ENCODE results near the gene CAMTA1. TPM values are rescaled to one million over a fixed set of nuclear protein-coding genes. Genes with fewer than 3 reads are reported as not detected.

Gene CAMTA1
- polyA plus RNA-seq, 2 donors = 61.1 to 75.0 TPM

DNA sequence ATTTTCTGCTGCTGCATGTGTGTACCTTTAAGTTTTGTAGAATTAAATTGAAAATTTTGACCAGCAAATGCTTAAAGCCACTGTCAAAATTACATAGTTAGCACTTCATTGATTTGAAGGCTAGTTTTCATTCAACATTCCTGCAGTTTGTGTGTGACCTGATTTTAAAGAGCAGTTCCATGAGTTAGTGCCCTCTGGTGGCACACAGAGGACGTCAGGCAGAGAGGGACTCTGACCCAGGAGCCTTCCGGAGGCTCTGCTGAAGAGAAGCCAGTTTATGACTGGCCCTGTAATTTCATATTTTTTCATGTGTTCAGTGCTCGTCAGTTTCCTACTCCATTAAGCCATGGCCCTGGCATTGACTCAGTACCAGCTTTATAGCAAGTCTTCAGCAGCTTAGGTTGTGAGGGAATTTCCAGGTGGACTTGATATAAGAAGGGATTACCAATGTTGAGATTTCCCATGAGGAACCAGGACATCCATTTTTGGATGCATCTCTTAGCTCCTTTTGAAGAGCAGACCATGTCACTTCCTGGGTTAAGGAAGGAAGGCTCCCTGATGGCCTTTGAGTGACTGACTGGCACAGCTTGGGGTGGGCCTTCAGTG lies 104.7 kb downstream of the CAMTA1 start:
- Histone ChIP-seq H3K9me3 (ENCODE audit: control insufficient read depth in 2 of 2, insufficient read depth in 1 of 2, low read depth in 1 of 2, low read length in 1 of 2) (no peaks in the 10 kb centered on the region), H3K27me3 (ENCODE audit: control insufficient read depth in 1 of 2, insufficient read depth in 2 of 2, low read length in 2 of 2) (no peaks in the 10 kb centered on the region), H3K36me3 (ENCODE audit: control insufficient read depth in 2 of 2, insufficient read depth in 2 of 2, low read length in 1 of 2) (peaks cover 0 to 3% of the 10 kb centered on the region in 2 donors), H3K4me1 (ENCODE audit: control insufficient read depth in 2 of 2, insufficient read depth in 2 of 2, low read length in 1 of 2) (no peaks in the 10 kb centered on the region), H3K4me3 (ENCODE audit: low read depth in 1 of 2, low read length in 2 of 2) (no peak overlapping the region), H3K27ac (ENCODE audit: low read depth in 2 of 2, low read length in 1 of 2) (no peak overlapping the region)
- whole genome bisulfite sequencing, 2 donors = 9 to 14% methylated on average over 3 of the region's 3 CpGs

- Histone ChIP-seq H3K4me1 (ENCODE audit: control insufficient read depth in 2 of 2, insufficient read depth in 2 of 2, low read length in 1 of 2) (no peaks in the 10 kb centered on the region), H3K27ac (ENCODE audit: low read depth in 2 of 2, low read length in 1 of 2) (no peak overlapping the region), H3K36me3 (ENCODE audit: control insufficient read depth in 2 of 2, insufficient read depth in 2 of 2, low read length in 1 of 2) (peaks cover 0 to 2% of the 10 kb centered on the region in 2 donors), H3K4me3 (ENCODE audit: low read depth in 1 of 2, low read length in 2 of 2) (no peak overlapping the region), H3K9me3 (ENCODE audit: control insufficient read depth in 2 of 2, insufficient read depth in 1 of 2, low read depth in 1 of 2, low read length in 1 of 2) (no peaks in the 10 kb centered on the region), H3K27me3 (ENCODE audit: control insufficient read depth in 1 of 2, insufficient read depth in 2 of 2, low read length in 2 of 2) (no peaks in the 10 kb centered on the region)
- WGBS, 2 donors = 56 to 74% methylated on average over 1 of the region's 1 CpG
Observed at GRCh38 chr1:6890686-6891085, 105.4 kb downstream of the CAMTA1 start.

- H3K27me3 ChIP-seq (ENCODE audit: control insufficient read depth in 1 of 2, insufficient read depth in 2 of 2, low read length in 2 of 2) = no peaks in the 10 kb centered on the region
- no peaks in the 10 kb centered on the region for H3K9me3 ChIP-seq (ENCODE audit: control insufficient read depth in 2 of 2, insufficient read depth in 1 of 2, low read depth in 1 of 2, low read length in 1 of 2)
- H3K4me3 ChIP-seq (ENCODE audit: low read depth in 1 of 2, low read length in 2 of 2) = no peak overlapping the region
- H3K4me1 ChIP-seq (ENCODE audit: control insufficient read depth in 2 of 2, insufficient read depth in 2 of 2, low read length in 1 of 2) = no peaks in the 10 kb centered on the region
- H3K27ac ChIP-seq (ENCODE audit: low read depth in 2 of 2, low read length in 1 of 2) = no peak overlapping the region
- WGBS, 2 donors = 92 to 95% methylated on average over 7 of the region's 7 CpGs
- H3K36me3 ChIP-seq (ENCODE audit: control insufficient read depth in 2 of 2, insufficient read depth in 2 of 2, low read length in 1 of 2) = no peaks in the 10 kb centered on the region
Observed at GRCh38 chr1:6891781-6892579, 106.7 kb downstream of the CAMTA1 start.

- Histone ChIP-seq H3K4me1 (ENCODE audit: control insufficient read depth in 2 of 2, insufficient read depth in 2 of 2, low read length in 1 of 2) (no peaks in the 10 kb centered on the region), H3K27ac (ENCODE audit: low read depth in 2 of 2, low read length in 1 of 2) (no peak overlapping the region), H3K4me3 (ENCODE audit: low read depth in 1 of 2, low read length in 2 of 2) (no peak overlapping the region), H3K9me3 (ENCODE audit: control insufficient read depth in 2 of 2, insufficient read depth in 1 of 2, low read depth in 1 of 2, low read length in 1 of 2) (no peaks in the 10 kb centered on the region), H3K36me3 (ENCODE audit: control insufficient read depth in 2 of 2, insufficient read depth in 2 of 2, low read length in 1 of 2) (no peaks in the 10 kb centered on the region), H3K27me3 (ENCODE audit: control insufficient read depth in 1 of 2, insufficient read depth in 2 of 2, low read length in 2 of 2) (no peaks in the 10 kb centered on the region)
- WGBS, 2 donors = 92 to 93% methylated on average over 7 of the region's 7 CpGs
Observed at GRCh38 chr1:6893388-6893787, 108.1 kb downstream of the CAMTA1 start.

GRCh38 chr1:6897138-6897537 lies 111.9 kb downstream of the CAMTA1 start:
- no peak overlapping the region for H3K4me3 ChIP-seq (ENCODE audit: low read depth in 1 of 2, low read length in 2 of 2)
- no peak overlapping the region for H3K27ac ChIP-seq (ENCODE audit: low read depth in 2 of 2, low read length in 1 of 2)
- H3K4me1 ChIP-seq (ENCODE audit: control insufficient read depth in 2 of 2, insufficient read depth in 2 of 2, low read length in 1 of 2) = no peaks in the 10 kb centered on the region
- H3K27me3 ChIP-seq (ENCODE audit: control insufficient read depth in 1 of 2, insufficient read depth in 2 of 2, low read length in 2 of 2) = no peaks in the 10 kb centered on the region
- 93 to 100% methylated on average over 2 of the region's 2 CpGs for WGBS, 2 donors
- H3K9me3 ChIP-seq (ENCODE audit: control insufficient read depth in 2 of 2, insufficient read depth in 1 of 2, low read depth in 1 of 2, low read length in 1 of 2) = no peaks in the 10 kb centered on the region
- no peaks in the 10 kb centered on the region for H3K36me3 ChIP-seq (ENCODE audit: control insufficient read depth in 2 of 2, insufficient read depth in 2 of 2, low read length in 1 of 2)

DNA sequence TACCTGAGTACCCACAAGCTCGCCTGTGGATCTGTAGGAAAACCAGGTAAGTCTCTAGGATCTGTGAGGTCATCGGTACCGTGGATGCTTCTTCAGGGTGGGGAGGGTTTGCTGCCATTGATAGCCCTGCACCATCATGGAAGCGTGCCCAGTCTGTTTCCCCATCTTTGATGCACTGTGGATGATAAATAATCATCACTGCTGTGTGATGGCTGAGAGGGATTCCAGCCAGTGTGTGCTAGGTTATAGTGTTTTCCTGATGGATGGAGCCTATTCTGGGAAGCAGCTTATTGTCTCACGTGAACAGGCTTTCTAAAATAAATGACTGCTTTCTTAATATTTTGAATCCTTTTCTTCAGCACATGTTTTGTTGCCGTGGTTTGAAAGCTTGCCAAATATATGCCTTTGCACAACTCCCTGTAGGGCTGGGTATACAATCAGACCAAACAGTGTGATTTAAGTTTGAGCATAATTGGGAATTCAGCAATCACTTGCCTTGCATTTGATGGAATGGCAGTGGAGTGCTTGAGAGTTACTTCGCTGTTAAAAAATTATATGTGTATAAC lies 113.8 kb downstream of the CAMTA1 start:
- Histone ChIP-seq H3K9me3 (ENCODE audit: control insufficient read depth in 2 of 2, insufficient read depth in 1 of 2, low read depth in 1 of 2, low read length in 1 of 2) (no peaks in the 10 kb centered on the region), H3K27me3 (ENCODE audit: control insufficient read depth in 1 of 2, insufficient read depth in 2 of 2, low read length in 2 of 2) (no peaks in the 10 kb centered on the region), H3K4me3 (ENCODE audit: low read depth in 1 of 2, low read length in 2 of 2) (no peak overlapping the region), H3K27ac (ENCODE audit: low read depth in 2 of 2, low read length in 1 of 2) (no peak overlapping the region), H3K36me3 (ENCODE audit: control insufficient read depth in 2 of 2, insufficient read depth in 2 of 2, low read length in 1 of 2) (no peaks in the 10 kb centered on the region), H3K4me1 (ENCODE audit: control insufficient read depth in 2 of 2, insufficient read depth in 2 of 2, low read length in 1 of 2) (no peaks in the 10 kb centered on the region)
- 76 to 78% methylated on average over 7 of the region's 7 CpGs for WGBS, 2 donors

DNA sequence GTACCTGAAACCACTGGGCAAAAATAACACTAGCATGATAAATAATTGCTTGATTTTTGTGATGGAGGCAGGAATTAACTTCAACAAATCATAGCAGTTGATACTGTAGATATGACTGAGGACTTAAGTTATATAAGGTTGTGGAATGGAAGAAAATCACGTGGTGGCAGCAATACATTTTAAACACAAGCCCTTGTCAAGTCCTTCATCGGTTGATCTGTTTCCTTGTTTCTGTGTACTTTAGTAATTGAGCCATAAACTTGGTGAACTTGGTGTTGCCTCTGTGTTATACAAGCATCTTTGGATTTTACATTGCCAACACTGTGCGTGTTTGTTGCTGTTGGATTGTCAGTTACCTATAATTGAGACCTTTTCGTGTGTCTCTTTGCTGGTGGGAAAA lies 114.4 kb downstream of the CAMTA1 start:
- H3K27ac ChIP-seq (ENCODE audit: low read depth in 2 of 2, low read length in 1 of 2) = no peak overlapping the region
- WGBS, 2 donors = 72 to 78% methylated on average over 4 of the region's 4 CpGs
- no peaks in the 10 kb centered on the region for H3K4me1 ChIP-seq (ENCODE audit: control insufficient read depth in 2 of 2, insufficient read depth in 2 of 2, low read length in 1 of 2)
- H3K36me3 ChIP-seq (ENCODE audit: control insufficient read depth in 2 of 2, insufficient read depth in 2 of 2, low read length in 1 of 2) = no peaks in the 10 kb centered on the region
- no peaks in the 10 kb centered on the region for H3K27me3 ChIP-seq (ENCODE audit: control insufficient read depth in 1 of 2, insufficient read depth in 2 of 2, low read length in 2 of 2)
- no peaks in the 10 kb centered on the region for H3K9me3 ChIP-seq (ENCODE audit: control insufficient read depth in 2 of 2, insufficient read depth in 1 of 2, low read depth in 1 of 2, low read length in 1 of 2)
- H3K4me3 ChIP-seq (ENCODE audit: low read depth in 1 of 2, low read length in 2 of 2) = no peak overlapping the region

DNA sequence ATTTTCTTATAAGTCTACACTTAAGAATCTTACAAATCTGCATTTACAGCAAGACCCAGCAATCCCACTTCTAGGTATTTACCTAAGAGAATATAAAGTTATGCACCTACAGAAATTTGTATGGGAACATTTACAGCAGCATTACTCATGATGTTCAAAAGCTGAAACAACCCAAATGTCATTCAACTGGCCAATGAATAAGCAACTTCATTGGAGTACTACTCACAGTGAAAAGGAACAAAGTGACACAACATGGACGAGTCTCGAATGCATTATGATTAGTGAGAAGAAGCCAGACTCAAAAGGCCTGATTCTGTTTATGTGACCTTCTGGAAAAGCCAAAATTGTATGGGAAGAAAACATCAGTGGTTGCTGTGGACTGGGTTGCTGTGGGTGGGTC lies 116.9 kb downstream of the CAMTA1 start:
- no peak overlapping the region for H3K27ac ChIP-seq (ENCODE audit: low read depth in 2 of 2, low read length in 1 of 2)
- no peaks in the 10 kb centered on the region for H3K4me1 ChIP-seq (ENCODE audit: control insufficient read depth in 2 of 2, insufficient read depth in 2 of 2, low read length in 1 of 2)
- no peaks in the 10 kb centered on the region for H3K36me3 ChIP-seq (ENCODE audit: control insufficient read depth in 2 of 2, insufficient read depth in 2 of 2, low read length in 1 of 2)
- 80 to 84% methylated on average over 2 of the region's 2 CpGs for WGBS, 2 donors
- H3K27me3 ChIP-seq (ENCODE audit: control insufficient read depth in 1 of 2, insufficient read depth in 2 of 2, low read length in 2 of 2) = no peaks in the 10 kb centered on the region
- H3K4me3 ChIP-seq (ENCODE audit: low read depth in 1 of 2, low read length in 2 of 2) = no peak overlapping the region
- H3K9me3 ChIP-seq (ENCODE audit: control insufficient read depth in 2 of 2, insufficient read depth in 1 of 2, low read depth in 1 of 2, low read length in 1 of 2) = no peaks in the 10 kb centered on the region

- no peak overlapping the region for H3K4me3 ChIP-seq (ENCODE audit: low read depth in 1 of 2, low read length in 2 of 2)
- no peaks in the 10 kb centered on the region for H3K27me3 ChIP-seq (ENCODE audit: control insufficient read depth in 1 of 2, insufficient read depth in 2 of 2, low read length in 2 of 2)
- no peaks in the 10 kb centered on the region for H3K36me3 ChIP-seq (ENCODE audit: control insufficient read depth in 2 of 2, insufficient read depth in 2 of 2, low read length in 1 of 2)
- WGBS, 2 donors = 68 to 79% methylated on average over 17 of the region's 17 CpGs
- no peak overlapping the region for H3K27ac ChIP-seq (ENCODE audit: low read depth in 2 of 2, low read length in 1 of 2)
- no peaks in the 10 kb centered on the region for H3K9me3 ChIP-seq (ENCODE audit: control insufficient read depth in 2 of 2, insufficient read depth in 1 of 2, low read depth in 1 of 2, low read length in 1 of 2)
- H3K4me1 ChIP-seq (ENCODE audit: control insufficient read depth in 2 of 2, insufficient read depth in 2 of 2, low read length in 1 of 2) = no peaks in the 10 kb centered on the region
Observed at GRCh38 chr1:6904476-6905170, 119.4 kb downstream of the CAMTA1 start.
